IPS-20b (cell line): Measurements from ENCODE around the gene CTBS.

Experiments
- H3K27ac ChIP-seq: one replicate; pipeline ENCODE4 v1.5.1; 2013; ENCODE audit warnings: low read length
- H3K27me3 ChIP-seq: 2 replicates; pipeline ENCODE4 v1.6.1; 2013; ENCODE audit warnings: mild to moderate bottlenecking, low read length, inconsistent platforms; ENCODE audit not compliant: insufficient read depth
- H3K36me3 ChIP-seq: 2 replicates; pipeline ENCODE4 v1.6.1; 2013; ENCODE audit warnings: low read depth, mild to moderate bottlenecking, inconsistent platforms, low read length, moderate library complexity; ENCODE audit not compliant: insufficient read depth
- H3K4me1 ChIP-seq: 2 replicates; pipeline ENCODE4 v1.6.1; 2013; ENCODE audit warnings: mild to moderate bottlenecking, control low read depth, inconsistent platforms, low read length, moderate library complexity; ENCODE audit not compliant: insufficient read depth
- H3K4me3 ChIP-seq: 2 replicates; pipeline ENCODE4 v1.5.1; 2013; ENCODE audit warnings: mild to moderate bottlenecking, low read length, inconsistent platforms
- H3K9ac ChIP-seq: 2 replicates; pipeline ENCODE4 v1.6.1; 2013; ENCODE audit warnings: low read depth, mild to moderate bottlenecking, inconsistent platforms, low read length, moderate library complexity
- H3K9me3 ChIP-seq: 2 replicates; pipeline ENCODE4 v1.6.1; 2013; ENCODE audit warnings: mild to moderate bottlenecking, low read depth, low read length, inconsistent platforms; ENCODE audit not compliant: insufficient read depth

Gene CTBS

GRCh38 chr1:84573967-84574842 is at the start of gene CTBS:
CTBS (minus strand) TSS chr1:84574440; CDS start chr1:84574415, 25 bp downstream.
- H3K4me3 ChIP-seq = peak within 1 kb of the TSS; percentile 79
- peaks cover 11% of the 10 kb centered on the region; the same call in 1 of the 2 replicates for H3K4me1 ChIP-seq
- H3K9me3 ChIP-seq = no peaks in the 10 kb centered on the region
- peak within 1 kb of the TSS; percentile 81; the same call in 1 of the 2 replicates for H3K9ac ChIP-seq
- no peaks in the 10 kb centered on the region for H3K36me3 ChIP-seq
- H3K27me3 ChIP-seq = peaks cover 8% of the 10 kb centered on the region
- no peak within 1 kb of the TSS for H3K27ac ChIP-seq

GRCh38 chr1:84621553-84621952 is 47.3 kb upstream of the CTBS start:
- no peaks in the 10 kb centered on the region for H3K27me3 ChIP-seq
- no peak overlapping the region for H3K4me3 ChIP-seq
- no peaks in the 10 kb centered on the region for H3K4me1 ChIP-seq
- H3K9me3 ChIP-seq = no peaks in the 10 kb centered on the region
- H3K36me3 ChIP-seq = no peaks in the 10 kb centered on the region
- no peak overlapping the region for H3K27ac ChIP-seq
- no peak overlapping the region for H3K9ac ChIP-seq

- H3K9ac ChIP-seq = peak overlapping the region; percentile 65; the same call in 1 of the 2 replicates
- peak overlapping the region; percentile 83 for H3K4me3 ChIP-seq
- H3K27ac ChIP-seq = no peak overlapping the region
- no peaks in the 10 kb centered on the region for H3K9me3 ChIP-seq
- no peaks in the 10 kb centered on the region for H3K4me1 ChIP-seq
- no peaks in the 10 kb centered on the region for H3K36me3 ChIP-seq
- H3K27me3 ChIP-seq = no peaks in the 10 kb centered on the region
These were observed 46.6 kb upstream of the CTBS start for GRCh38 chr1:84620720-84621313.

- H3K27me3 ChIP-seq = no peaks in the 10 kb centered on the region
- H3K4me1 ChIP-seq = no peaks in the 10 kb centered on the region
- H3K9ac ChIP-seq = no peak overlapping the region
- peaks cover 6% of the 10 kb centered on the region; the same call in 1 of the 2 replicates for H3K9me3 ChIP-seq
- no peaks in the 10 kb centered on the region for H3K36me3 ChIP-seq
- H3K4me3 ChIP-seq = no peak overlapping the region
- no peak overlapping the region for H3K27ac ChIP-seq
These were observed 45.3 kb upstream of the CTBS start for GRCh38 chr1:84619383-84620102.

GRCh38 chr1:84617349-84617748 is 43.1 kb upstream of the CTBS start:
- Histone ChIP-seq H3K9me3 (peaks cover 17% of the 10 kb centered on the region), H3K4me1 (no peaks in the 10 kb centered on the region), H3K4me3 (no peak overlapping the region), H3K27me3 (no peaks in the 10 kb centered on the region), H3K27ac (no peak overlapping the region), H3K9ac (no peak overlapping the region), H3K36me3 (no peaks in the 10 kb centered on the region)

- H3K4me3 ChIP-seq = no peak overlapping the region
- peaks cover 17% of the 10 kb centered on the region for H3K9me3 ChIP-seq
- H3K27ac ChIP-seq = no peak overlapping the region
- 0 out of 2 replicates have a peak, but pooled peaks cover 4% of the 10 kb centered on the region for H3K4me1 ChIP-seq
- no peaks in the 10 kb centered on the region for H3K27me3 ChIP-seq
- H3K36me3 ChIP-seq = no peaks in the 10 kb centered on the region
- H3K9ac ChIP-seq = no peak overlapping the region
These were observed 41.5 kb upstream of the CTBS start for GRCh38 chr1:84615790-84616189.

GRCh38 chr1:84613887-84614286 is 39.6 kb upstream of the CTBS start:
- Histone ChIP-seq H3K9ac (no peak overlapping the region), H3K9me3 (peaks cover 17% of the 10 kb centered on the region), H3K4me1 (0 out of 2 replicates have a peak, but pooled peaks cover 4% of the 10 kb centered on the region)

GRCh38 chr1:84613026-84613425 is 38.8 kb upstream of the CTBS start:
- H3K27ac ChIP-seq = no peak overlapping the region
- no peak overlapping the region for H3K4me3 ChIP-seq
- no peaks in the 10 kb centered on the region for H3K36me3 ChIP-seq
- H3K9ac ChIP-seq = no peak overlapping the region
- peaks cover 17% of the 10 kb centered on the region for H3K9me3 ChIP-seq
- 0 out of 2 replicates have a peak, but pooled peaks cover 4% of the 10 kb centered on the region for H3K4me1 ChIP-seq
- no peaks in the 10 kb centered on the region for H3K27me3 ChIP-seq

More at GRCh38 chr1:84613887-84614286, 39.6 kb upstream of the CTBS start:
- Histone ChIP-seq H3K27me3 (no peaks in the 10 kb centered on the region), H3K36me3 (no peaks in the 10 kb centered on the region), H3K27ac (no peak overlapping the region), H3K4me3 (no peak overlapping the region)

- no peak overlapping the region for H3K27ac ChIP-seq
- no peaks in the 10 kb centered on the region for H3K36me3 ChIP-seq
- H3K9ac ChIP-seq = no peak overlapping the region
- H3K9me3 ChIP-seq = peaks cover 25% of the 10 kb centered on the region
- H3K27me3 ChIP-seq = no peaks in the 10 kb centered on the region
- H3K4me3 ChIP-seq = no peak overlapping the region
- H3K4me1 ChIP-seq = 0 out of 2 replicates have a peak, but pooled peaks cover 4% of the 10 kb centered on the region
These were observed 37.6 kb upstream of the CTBS start for GRCh38 chr1:84611796-84612195.

- Histone ChIP-seq H3K36me3 (no peaks in the 10 kb centered on the region), H3K27me3 (no peaks in the 10 kb centered on the region), H3K27ac (no peak overlapping the region), H3K9me3 (peaks cover 31% of the 10 kb centered on the region), H3K4me1 (0 out of 2 replicates have a peak, but pooled peaks cover 4% of the 10 kb centered on the region), H3K9ac (no peak overlapping the region), H3K4me3 (no peak overlapping the region)
These were observed 36.9 kb upstream of the CTBS start for GRCh38 chr1:84611091-84611490.

GRCh38 chr1:84606977-84607376 is 32.7 kb upstream of the CTBS start:
- H3K4me1 ChIP-seq = 0 out of 2 replicates have a peak, but pooled peaks cover 4% of the 10 kb centered on the region
- no peaks in the 10 kb centered on the region for H3K27me3 ChIP-seq
- no peak overlapping the region for H3K9ac ChIP-seq
- no peak overlapping the region for H3K27ac ChIP-seq
- H3K4me3 ChIP-seq = no peak overlapping the region
- H3K9me3 ChIP-seq = peaks cover 32% of the 10 kb centered on the region
- H3K36me3 ChIP-seq = no peaks in the 10 kb centered on the region
